ENCODE data around the gene SLC15A2. TPM values are rescaled to one million over a fixed set of nuclear protein-coding genes. Genes with fewer than 3 reads are reported as not detected.

SLC15A2 gene
- total and polyA plus RNA-seq, 10 of the 15 experiments (the other 5 are each of a cell fraction or from before 2014, with no cell fraction given): 0.64 to 7.2 (median 2.4) TPM

- SMC1A ChIA-PET (ENCODE audit: uncharacterized antibody, unreplicated experiment): interaction anchor here (0.6 to 1.1 kb wide), 3 partner anchors 10 to 175 kb away, joined by 3 to 4 read pairs (median 3); no protein-coding TSS in a partner anchor
These were observed 24.5 kb upstream of the SLC15A2 start for GRCh38 chr3:121869736-121870135.

More at GRCh38 chr3:121869736-121870135, 24.5 kb upstream of the SLC15A2 start:
- RAD21 ChIA-PET (ENCODE audit: unreplicated experiment): interaction anchor here (1.1 kb wide), 1 partner anchor 488 kb away, joined by 3 read pairs; no protein-coding TSS in a partner anchor
- Histone ChIP-seq H2AFZ (ENCODE audit: control insufficient read depth, low read depth, low read length) (no peak overlapping the region), H3K4me1 (ENCODE audit: control insufficient read depth, insufficient read depth, low read length) (no peaks in the 10 kb centered on the region), H3K9ac (ENCODE audit: control insufficient read depth, insufficient read depth, low read length) (no peak overlapping the region), H3K79me2 (ENCODE audit: control insufficient read depth, insufficient read depth, low read length) (no peaks in the 10 kb centered on the region), H3K27me3 (replicated peaks in 1 of 2; ENCODE audit: control insufficient read depth in 2 of 2, insufficient read depth in 2 of 2, low read length in 1 of 2) (no peaks in the 10 kb centered on the region), H3K9me3 (replicated peaks; ENCODE audit: control insufficient read depth, insufficient read depth, low read length) (no peaks in the 10 kb centered on the region), H3K27ac (ENCODE audit: control insufficient read depth, insufficient read depth) (no peak overlapping the region), H3K4me3 (no peak overlapping the region), H3K4me2 (ENCODE audit: control insufficient read depth, insufficient read depth) (no peak overlapping the region), H4K20me1 (ENCODE audit: control insufficient read depth, insufficient read depth) (no peaks in the 10 kb centered on the region), H3K36me3 (ENCODE audit: control insufficient read depth in 2 of 2, insufficient read depth in 2 of 2, low read length in 1 of 2) (peaks cover 4 to 22% of the 10 kb centered on the region in 2 experiments)
- no peak for ATAC-seq
- no peak for TF ChIP-seq BHLHE40 (IDR thresholded peaks at IDR 0.05; ENCODE audit: borderline replicate concordance in 1 of 2, low read depth in 2 of 2, low read length in 1 of 2)
- TF ChIP-seq SMARCA5 (IDR thresholded peaks at IDR 0.05): no peak
- TF ChIP-seq SPI1 (IDR thresholded peaks at IDR 0.05; ENCODE audit: borderline replicate concordance, insufficient read depth, low read depth, low read length): no peak
- TF ChIP-seq TCF3 (IDR thresholded peaks at IDR 0.05; ENCODE audit: borderline replicate concordance, insufficient read depth, low read depth, low read length): no peak
- no peak for TF ChIP-seq PML (IDR thresholded peaks at IDR 0.05; ENCODE audit: low read length)
- no peak for TF ChIP-seq WRNIP1 (IDR thresholded peaks at IDR 0.05; ENCODE audit: borderline replicate concordance, low read depth, low read length)
- no peak for TF ChIP-seq GABPA (IDR thresholded peaks at IDR 0.05; ENCODE audit: low read depth)
- no peak for TF ChIP-seq POLR2AphosphoS2 (IDR thresholded peaks at IDR 0.05; ENCODE audit: low read depth, low read length)
- TF ChIP-seq MLLT1 (IDR thresholded peaks at IDR 0.05): no peak
- no peak for TF ChIP-seq ZBTB11 (CRISPR knock-in tag; IDR thresholded peaks at IDR 0.05)
- TF ChIP-seq EP300 (IDR thresholded peaks at IDR 0.05; ENCODE audit: borderline replicate concordance in 1 of 2, control insufficient read depth in 1 of 2, low read depth in 2 of 2, low read length in 2 of 2): no peak
- TF ChIP-seq HSF1 (IDR thresholded peaks at IDR 0.05; ENCODE audit: low read depth, low read length): no peak
- intact Hi-C loops (cut with micrococcal nuclease; ENCODE audit: unreplicated experiment): loop anchor here (10.0 kb wide), 1 partner anchor 325 kb away; the partner anchor contains the start of gene POLQ
- FAIRE-seq: no peak
- WGBS (ENCODE audit: insufficient coverage, insufficient replicate concordance, low lambda C conversion rate, missing lambda C conversion rate): 70% methylated on average over 2 of the region's 2 CpGs
- in situ Hi-C loops (cut with MboI): no loop called here
- DNase-seq (ENCODE audit: low read depth, low spot score): no peak
- POLR2A ChIA-PET: no interaction called here
- CTCF ChIA-PET: no interaction called here
- no TSS peak for BruUV-seq (replicated peaks)
